GM20000 (cell line): Measurements from ENCODE around the gene ERVV-1.
"Not testable (repeated sequence)": the region's sequence is repeated elsewhere in the genome, so short reads cannot be mapped to it uniquely, and the experiment has no call there.

Experiments
- DNase-seq: peaks from one replicate; pipeline ENCODE4 v3.0.0; 2012; ENCODE audit warnings: low spot score
- TF ChIP-seq, protein P1 (sequence below): IDR thresholded peaks from 2 replicates; pipeline ENCODE4 v1.5.1; 2012; ENCODE audit warnings: mild to moderate bottlenecking, control low read depth; ENCODE audit errors: extremely low read depth, missing control alignments

The ERVV-1 gene

DNA sequence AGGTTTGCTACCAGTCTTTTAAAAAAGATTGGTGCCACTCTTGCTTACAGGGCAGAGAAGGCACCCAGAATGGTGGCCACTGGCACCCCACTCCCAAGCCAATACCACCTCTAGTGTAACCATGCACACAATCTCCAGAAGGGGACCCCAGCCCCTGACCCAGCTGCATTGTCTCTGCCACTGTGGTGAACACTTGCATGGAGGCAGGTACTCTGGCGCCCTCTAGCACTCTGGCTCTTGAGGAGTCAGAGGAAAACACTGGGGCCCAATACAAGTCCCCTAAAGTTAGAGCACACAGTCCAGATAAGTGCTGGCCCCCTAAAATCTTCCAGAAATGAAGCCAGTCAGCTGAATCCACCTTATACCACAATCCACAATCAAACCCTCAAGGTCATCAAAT is 6.0 kb downstream of the ERVV-1 start:
- no peak for DNase-seq
- TF ChIP-seq, protein P1, sequence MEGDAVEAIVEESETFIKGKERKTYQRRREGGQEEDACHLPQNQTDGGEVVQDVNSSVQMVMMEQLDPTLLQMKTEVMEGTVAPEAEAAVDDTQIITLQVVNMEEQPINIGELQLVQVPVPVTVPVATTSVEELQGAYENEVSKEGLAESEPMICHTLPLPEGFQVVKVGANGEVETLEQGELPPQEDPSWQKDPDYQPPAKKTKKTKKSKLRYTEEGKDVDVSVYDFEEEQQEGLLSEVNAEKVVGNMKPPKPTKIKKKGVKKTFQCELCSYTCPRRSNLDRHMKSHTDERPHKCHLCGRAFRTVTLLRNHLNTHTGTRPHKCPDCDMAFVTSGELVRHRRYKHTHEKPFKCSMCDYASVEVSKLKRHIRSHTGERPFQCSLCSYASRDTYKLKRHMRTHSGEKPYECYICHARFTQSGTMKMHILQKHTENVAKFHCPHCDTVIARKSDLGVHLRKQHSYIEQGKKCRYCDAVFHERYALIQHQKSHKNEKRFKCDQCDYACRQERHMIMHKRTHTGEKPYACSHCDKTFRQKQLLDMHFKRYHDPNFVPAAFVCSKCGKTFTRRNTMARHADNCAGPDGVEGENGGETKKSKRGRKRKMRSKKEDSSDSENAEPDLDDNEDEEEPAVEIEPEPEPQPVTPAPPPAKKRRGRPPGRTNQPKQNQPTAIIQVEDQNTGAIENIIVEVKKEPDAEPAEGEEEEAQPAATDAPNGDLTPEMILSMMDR = no peak

DNA sequence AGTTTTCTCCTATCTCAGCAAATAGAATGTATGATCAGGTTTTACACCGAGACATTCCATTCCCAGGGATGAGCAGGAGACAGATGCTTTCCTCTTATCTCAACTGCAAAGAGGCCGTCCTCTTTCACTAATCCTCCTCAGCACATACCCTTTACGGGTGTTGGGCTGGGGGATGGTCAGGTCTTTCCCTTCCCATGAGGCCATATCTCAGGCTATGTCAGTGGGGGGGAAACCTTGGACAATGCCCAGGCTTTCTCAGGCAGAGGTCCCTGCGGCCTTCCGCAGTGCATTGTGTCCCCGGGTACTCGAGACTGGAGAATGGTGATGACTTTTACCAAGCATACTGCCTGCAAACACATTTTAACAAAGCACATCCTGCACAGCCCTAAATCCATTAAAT is 14.6 kb downstream of the ERVV-1 start:
- DNase-seq = not testable (repeated sequence)

DNA sequence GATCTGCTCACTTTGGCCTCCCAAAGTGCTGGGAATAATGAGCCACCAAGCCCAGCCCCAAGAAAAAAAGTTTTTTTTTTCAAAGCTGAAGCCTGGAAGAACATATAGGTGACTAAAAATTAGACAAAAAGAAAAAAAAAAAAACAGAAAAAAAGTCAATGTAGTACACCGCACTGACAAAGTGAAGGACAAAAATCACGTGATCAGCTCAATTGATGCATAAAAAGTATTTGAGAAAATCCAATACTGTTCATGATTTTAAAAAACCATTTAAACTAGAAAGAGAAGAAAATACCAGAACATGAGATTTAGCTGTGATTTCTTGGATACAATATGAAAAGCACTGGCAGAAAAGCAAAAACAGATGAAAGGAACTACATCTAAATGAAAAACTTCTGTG is 20.3 kb downstream of the ERVV-1 start:
- TF ChIP-seq, protein P1 = no peak

DNA sequence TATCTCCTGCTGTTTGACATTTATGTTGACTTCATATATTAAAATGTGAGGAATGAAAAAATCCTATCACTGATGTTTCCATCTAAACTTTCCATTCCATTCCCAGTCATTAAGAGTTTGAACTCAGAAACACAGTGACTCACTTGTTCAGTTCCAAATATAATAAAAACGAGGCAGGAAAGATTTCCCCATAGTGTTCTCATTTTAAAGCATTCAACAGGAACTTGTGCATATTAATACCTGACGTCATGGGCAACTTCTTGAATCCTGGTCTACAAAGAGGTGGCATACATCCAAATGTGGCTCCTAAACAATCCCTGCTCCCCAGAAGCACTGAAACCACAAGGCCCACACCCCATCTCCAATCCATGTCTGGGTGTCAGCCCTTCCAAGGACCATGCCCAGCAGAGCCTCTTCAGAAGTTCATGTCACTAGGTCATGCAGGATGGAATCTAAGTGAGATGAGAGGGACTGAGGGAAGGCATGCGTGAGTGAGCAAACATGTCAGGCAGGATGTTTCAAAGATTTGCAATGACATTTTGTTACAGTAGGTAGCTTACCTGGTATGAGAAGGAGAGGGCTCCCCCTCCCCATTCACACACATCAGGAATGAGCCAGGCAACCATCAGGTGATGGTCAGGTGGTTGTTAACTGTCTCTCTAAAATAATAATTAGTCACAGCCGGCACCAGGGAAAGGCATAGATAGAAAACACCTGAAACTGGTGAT is 21.4 kb downstream of the ERVV-1 start:
- no peak for DNase-seq
- TF ChIP-seq, protein P1 = no peak

More for the DNA sequence above, 20.3 kb downstream of the ERVV-1 start:
- DNase-seq = no peak

DNA sequence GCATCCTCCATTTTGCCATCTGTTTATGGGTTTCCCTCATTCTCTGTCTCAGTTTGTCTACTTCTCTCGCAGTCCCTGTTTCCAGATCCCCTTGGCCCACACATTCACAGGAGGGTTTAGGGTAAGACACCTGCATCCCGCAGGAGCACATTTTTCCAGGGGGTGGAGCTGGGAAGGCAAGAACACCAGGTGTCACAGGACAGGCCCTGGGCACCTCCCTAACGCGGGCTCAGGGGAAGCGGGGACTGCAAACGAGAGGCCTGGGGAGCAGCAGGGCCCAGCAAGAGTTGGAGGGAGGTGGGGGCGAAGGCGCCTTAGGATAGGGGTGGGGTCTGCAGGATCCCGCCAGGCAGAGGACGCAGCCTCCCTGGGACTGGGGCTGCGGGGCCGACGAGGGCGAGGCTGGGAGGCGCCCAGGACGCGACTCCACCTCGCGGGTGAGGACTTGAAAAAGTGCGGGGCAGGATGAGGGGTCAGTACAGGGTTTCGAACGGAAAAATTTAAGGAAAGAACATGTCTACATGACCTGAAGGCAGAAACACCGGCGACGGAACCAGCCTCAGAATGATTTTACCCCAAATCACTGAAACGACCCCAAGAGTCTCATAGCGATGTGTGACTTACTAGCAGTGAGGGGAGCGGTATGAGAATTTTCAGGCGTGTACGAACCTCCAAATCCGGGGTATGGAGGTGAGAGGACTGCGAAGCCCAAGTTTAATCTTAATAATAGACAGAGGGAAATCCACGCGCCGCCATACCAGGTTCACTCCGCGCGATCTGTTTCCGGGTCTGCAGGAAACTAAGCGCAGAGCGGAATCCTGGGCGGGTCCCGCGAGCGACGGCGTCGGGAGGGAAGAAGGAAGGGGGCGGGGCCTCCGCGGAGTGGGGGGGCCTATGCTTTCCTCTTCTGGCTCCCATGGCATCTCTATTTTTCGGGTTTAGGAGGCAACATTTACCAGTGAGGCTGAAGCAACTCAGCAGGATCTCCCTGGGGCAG is 23.7 kb downstream of the ERVV-1 start:
- DNase-seq = peak; percentile 59
- TF ChIP-seq, protein P1 = no peak

DNA sequence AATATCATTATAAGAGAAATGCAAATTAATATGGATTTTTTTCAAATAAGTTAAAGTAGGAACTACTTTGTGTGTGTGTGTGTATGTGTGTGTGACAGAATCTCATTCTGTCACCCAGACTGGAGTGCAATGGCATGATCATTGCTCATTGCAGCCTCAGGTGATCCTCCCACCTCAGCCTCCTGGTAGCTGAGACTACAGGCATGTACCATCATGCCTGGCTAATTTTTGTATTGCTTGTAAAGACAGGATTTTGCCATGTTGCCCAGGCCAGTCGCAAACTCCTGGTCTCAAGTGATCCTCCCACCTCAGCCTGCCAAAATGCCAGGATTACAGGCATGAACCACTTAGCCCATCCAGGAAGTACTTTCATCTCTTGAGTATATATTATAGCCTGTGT is 27.6 kb downstream of the ERVV-1 start:
- no peak for DNase-seq
- TF ChIP-seq, protein P1 = no peak

DNA sequence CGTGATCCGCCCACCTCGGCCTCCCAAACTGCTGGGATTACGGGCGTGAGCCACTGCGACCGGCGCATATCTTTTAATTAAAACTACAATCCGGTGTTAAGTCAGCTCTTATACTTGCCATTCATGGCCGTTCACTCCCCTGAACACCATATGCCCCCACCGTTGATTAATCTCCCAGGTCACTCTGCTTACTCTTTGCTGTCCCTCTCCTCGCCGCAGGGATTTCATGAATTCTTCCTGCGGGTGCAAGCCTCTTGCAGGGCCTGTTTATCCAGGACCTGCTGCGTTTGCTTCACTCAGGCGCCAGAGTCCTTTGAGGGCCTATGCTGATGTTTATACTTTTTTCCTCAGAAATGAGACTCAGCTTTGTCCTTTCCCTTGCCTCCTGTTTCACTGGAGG is 31.8 kb downstream of the ERVV-1 start:
- DNase-seq = no peak

More for the DNA sequence above, 31.8 kb downstream of the ERVV-1 start:
- TF ChIP-seq, protein P1 = no peak
